ENCODE results near the gene IL5RA.

Gene IL5RA

DNA sequence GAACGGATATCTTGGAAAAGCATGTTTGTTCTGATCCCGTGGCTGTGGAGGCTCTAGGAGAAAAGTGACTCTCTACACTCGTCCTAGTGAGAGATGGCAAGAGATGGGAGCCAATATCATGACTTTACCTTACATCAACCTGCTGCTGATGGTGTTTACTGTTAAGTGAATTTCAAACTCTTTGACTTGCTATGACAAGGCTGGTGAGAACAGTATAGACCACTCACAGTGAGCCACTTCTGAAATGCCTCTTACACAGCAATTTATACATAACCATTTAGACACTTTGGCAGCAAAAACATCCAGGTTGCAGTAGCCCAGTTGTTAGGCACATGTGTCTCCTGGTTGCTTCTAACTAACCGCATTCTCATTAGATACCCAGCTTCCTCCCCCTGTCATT, 43.3 kb downstream of the IL5RA start:
- H3K27me3 Mint-ChIP-seq = no peaks in the 10 kb centered on the region
- H3K9me3 Mint-ChIP-seq = no peaks in the 10 kb centered on the region

DNA sequence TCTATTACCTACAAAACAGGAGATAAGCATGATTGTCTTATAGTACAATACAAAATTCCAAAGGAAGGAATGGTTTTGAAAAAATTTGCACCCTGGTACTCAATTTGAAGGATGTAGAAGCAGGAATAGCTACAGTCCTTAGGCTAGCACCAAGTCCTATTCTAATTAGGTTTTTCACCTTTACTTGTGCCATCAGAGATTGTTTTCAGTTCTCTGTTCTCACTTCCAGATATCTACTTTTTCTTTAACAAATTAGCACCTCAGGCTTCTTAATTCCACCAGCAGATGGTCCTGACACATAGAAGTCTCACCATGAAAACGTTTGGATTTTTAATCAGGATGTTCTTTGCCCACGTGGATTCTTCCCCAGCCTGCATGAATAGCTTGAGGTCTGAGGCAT, 43.8 kb downstream of the IL5RA start:
- Mint-ChIP-seq H3K27ac (no peak overlapping the region), H3K27me3 (no peaks in the 10 kb centered on the region), H3K9me3 (no peaks in the 10 kb centered on the region), H3K36me3 (ENCODE audit: low read depth) (no peaks in the 10 kb centered on the region), H3K4me1 (ENCODE audit: low read depth) (no peaks in the 10 kb centered on the region), H3K4me3 (no peak overlapping the region)
- intact Hi-C loops (cut with micrococcal nuclease) = no loop called here

More for the DNA sequence above, 43.3 kb downstream of the IL5RA start:
- H3K36me3 Mint-ChIP-seq (ENCODE audit: low read depth) = no peaks in the 10 kb centered on the region
- no peak overlapping the region for H3K4me3 Mint-ChIP-seq
- no peak overlapping the region for H3K27ac Mint-ChIP-seq
- H3K4me1 Mint-ChIP-seq (ENCODE audit: low read depth) = no peaks in the 10 kb centered on the region
- intact Hi-C loops (cut with micrococcal nuclease) = no loop called here

DNA sequence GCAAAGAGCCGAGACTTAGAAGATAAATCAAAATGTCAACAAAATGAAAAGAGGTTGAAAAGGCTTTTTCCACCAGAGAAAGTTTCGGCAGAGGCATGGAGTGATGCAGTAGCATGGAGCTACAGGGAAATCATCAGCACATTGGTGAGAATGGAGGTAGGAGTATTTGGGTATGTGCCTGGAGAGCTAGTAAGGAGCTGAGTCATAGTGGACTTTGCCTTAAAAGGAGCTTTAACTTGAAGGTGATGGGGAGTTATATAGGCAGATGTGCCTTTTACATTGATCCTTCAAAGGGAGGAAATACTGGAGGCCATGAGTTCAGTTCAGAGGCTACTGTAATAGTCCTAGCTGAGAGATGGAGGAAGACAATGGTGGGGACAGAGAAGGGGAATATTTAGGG, 44.3 kb downstream of the IL5RA start:
- Mint-ChIP-seq H3K36me3 (ENCODE audit: low read depth) (no peaks in the 10 kb centered on the region), H3K4me1 (ENCODE audit: low read depth) (no peaks in the 10 kb centered on the region), H3K27me3 (no peaks in the 10 kb centered on the region), H3K9me3 (no peaks in the 10 kb centered on the region), H3K4me3 (no peak overlapping the region), H3K27ac (no peak overlapping the region)
- intact Hi-C loops (cut with micrococcal nuclease) = no loop called here

DNA sequence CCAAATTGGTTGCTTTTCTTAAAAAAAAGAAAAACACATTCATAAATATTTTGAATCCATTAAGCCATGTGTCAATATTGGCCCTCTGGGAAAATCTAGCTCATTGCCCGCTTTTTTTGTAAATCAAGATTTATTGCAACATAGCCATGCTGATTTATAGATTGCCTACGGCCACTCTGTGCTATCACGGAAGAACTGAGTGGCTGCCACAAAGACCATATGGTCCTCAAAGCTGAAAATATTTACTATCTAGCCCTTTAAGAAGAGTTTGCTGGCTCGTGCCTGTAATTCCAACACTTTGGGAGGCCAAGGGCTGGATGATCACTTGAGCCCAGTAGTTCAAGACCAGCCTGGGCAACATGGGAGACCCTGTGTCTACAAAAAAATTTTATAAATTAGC, 45.9 kb downstream of the IL5RA start:
- no peaks in the 10 kb centered on the region for H3K36me3 Mint-ChIP-seq (ENCODE audit: low read depth)
- intact Hi-C loops (cut with micrococcal nuclease) = no loop called here
- H3K27ac Mint-ChIP-seq = no peak overlapping the region
- H3K9me3 Mint-ChIP-seq = no peaks in the 10 kb centered on the region
- no peak overlapping the region for H3K4me3 Mint-ChIP-seq
- H3K27me3 Mint-ChIP-seq = no peaks in the 10 kb centered on the region
- H3K4me1 Mint-ChIP-seq (ENCODE audit: low read depth) = no peaks in the 10 kb centered on the region

DNA sequence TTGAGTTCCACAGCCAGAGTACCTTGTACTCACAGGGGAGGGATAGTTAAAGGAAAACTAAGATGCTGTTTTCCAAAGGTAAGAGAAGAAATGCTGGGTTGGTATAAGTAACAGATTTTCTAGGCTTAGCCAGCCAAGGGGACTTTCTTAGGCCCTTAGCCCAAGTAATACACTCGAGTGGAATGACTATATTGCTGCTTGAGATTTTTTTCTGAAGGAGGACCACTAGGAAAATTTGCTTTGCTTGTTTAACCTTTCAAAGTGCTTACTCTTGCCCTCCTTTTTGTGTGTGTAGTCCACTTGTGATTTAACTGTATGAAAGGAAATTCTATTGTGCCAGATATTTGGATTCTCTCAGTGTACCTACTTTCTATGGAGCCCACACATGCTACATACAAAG, 50.5 kb downstream of the IL5RA start:
- Mint-ChIP-seq H3K27ac (no peak overlapping the region), H3K9me3 (no peaks in the 10 kb centered on the region), H3K36me3 (ENCODE audit: low read depth) (no peaks in the 10 kb centered on the region), H3K4me3 (no peak overlapping the region), H3K4me1 (ENCODE audit: low read depth) (no peaks in the 10 kb centered on the region), H3K27me3 (no peaks in the 10 kb centered on the region)
- intact Hi-C loops (cut with micrococcal nuclease) = no loop called here

DNA sequence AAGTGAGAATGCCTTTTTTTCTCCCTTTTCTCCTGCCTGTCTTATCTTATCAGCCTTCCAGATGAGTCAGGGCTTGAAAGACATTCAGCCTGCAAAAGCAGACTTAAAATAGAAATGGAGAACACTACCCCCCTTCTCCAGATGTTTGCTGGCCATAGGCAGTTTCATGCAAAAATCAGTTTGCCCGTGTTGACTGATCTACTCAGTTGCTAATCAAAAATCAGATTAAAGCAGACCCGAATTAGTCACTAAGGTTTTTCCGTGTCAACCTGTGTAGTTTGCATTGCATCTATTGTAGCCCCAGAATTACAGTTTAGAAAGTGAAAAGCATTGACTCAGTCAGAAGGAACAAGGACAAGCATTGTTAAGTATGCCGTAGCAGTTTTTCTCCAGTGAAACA, 56.2 kb downstream of the IL5RA start:
- H3K27me3 Mint-ChIP-seq = no peaks in the 10 kb centered on the region
- H3K27ac Mint-ChIP-seq = no peak overlapping the region
- H3K4me3 Mint-ChIP-seq = no peak overlapping the region
- intact Hi-C loops (cut with micrococcal nuclease) = no loop called here
- no peaks in the 10 kb centered on the region for H3K9me3 Mint-ChIP-seq
- H3K4me1 Mint-ChIP-seq (ENCODE audit: low read depth) = no peaks in the 10 kb centered on the region
- no peaks in the 10 kb centered on the region for H3K36me3 Mint-ChIP-seq (ENCODE audit: low read depth)

DNA sequence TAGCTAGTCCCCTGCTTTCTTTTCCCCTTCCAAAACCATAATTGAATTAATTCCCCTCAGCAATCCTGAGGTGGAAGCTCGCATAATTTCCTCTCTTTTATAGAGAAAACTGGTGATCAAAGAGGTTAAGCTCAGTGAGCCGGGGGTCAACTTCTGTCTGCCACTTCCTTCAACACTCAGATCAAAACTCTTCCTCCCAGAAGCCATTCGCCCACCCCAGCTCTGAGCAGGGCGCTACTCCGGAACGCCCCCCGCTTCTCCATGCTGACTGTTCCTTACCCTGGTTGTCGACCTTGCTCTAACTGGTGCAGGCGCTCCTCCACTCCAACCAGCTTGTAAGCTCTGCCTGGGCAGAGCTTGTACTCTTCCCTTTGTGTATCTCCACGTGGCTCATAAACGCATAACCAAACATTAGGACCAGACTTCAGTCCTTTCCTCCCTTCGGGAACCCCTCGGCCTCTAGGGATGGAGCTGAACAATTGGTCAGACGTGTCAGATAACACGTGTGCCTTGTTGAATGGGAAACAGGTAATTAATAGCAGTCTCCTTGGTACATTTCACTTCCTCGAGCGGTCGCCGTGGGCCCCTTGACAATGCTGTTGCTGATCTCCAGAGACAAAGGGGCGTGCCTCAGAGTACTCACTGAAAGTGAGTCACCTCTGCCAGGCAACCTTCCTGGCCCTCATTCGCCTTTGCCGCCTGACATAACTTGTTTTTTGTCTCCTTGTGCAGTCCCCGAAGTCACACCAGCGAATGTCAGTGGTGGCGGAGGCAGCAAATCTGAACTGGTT, 71.8 kb downstream of the IL5RA start:
- H3K27me3 Mint-ChIP-seq = no peaks in the 10 kb centered on the region
- intact Hi-C loops (cut with micrococcal nuclease) = no loop called here

DNA sequence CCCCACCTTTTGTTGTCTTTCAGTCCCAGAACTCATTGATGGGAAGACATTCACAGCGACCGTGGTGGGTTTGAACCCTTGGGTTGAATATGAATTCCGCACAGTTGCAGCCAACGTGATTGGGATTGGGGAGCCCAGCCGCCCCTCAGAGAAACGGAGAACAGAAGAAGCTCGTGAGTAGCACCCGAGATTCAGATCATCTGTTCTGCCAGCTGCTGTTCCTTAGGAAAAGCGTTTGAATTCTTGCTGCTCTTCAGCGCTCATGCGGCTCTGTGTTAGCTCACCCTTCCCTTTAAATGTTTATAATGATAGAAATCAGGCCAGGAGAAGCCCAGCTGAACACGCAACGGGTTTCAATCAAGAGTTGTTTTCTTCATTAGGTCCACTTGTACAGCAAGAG, 73.0 kb downstream of the IL5RA start:
- no peaks in the 10 kb centered on the region for H3K27me3 Mint-ChIP-seq
- no peaks in the 10 kb centered on the region for H3K36me3 Mint-ChIP-seq (ENCODE audit: low read depth)
- no peaks in the 10 kb centered on the region for H3K4me1 Mint-ChIP-seq (ENCODE audit: low read depth)
- H3K27ac Mint-ChIP-seq = no peak overlapping the region
- no peaks in the 10 kb centered on the region for H3K9me3 Mint-ChIP-seq
- intact Hi-C loops (cut with micrococcal nuclease) = no loop called here
- no peak overlapping the region for H3K4me3 Mint-ChIP-seq

More for the DNA sequence above, 71.8 kb downstream of the IL5RA start:
- no peaks in the 10 kb centered on the region for H3K4me1 Mint-ChIP-seq (ENCODE audit: low read depth)
- H3K9me3 Mint-ChIP-seq = no peaks in the 10 kb centered on the region
- H3K36me3 Mint-ChIP-seq (ENCODE audit: low read depth) = no peaks in the 10 kb centered on the region
- H3K27ac Mint-ChIP-seq = no peak overlapping the region
- no peak overlapping the region for H3K4me3 Mint-ChIP-seq

DNA sequence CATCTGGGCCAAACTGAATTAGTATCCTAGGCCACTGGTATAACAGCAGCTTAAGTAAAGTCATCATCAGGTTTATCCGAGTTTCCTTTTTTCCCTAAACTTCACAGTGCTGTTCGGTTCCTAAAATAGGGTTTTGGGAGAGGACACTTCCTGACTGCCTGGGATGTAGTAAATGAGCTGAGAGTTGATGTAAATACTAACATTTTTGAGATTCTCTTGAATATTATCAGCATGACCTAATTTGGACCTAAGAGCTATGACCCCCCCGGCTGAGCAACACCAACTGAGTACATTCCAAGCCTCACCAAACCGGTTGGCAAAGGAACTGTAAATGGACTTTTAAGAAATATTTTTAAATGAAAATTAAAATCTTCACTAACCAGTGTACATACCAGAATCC, 78.8 kb downstream of the IL5RA start:
- no peaks in the 10 kb centered on the region for H3K27me3 Mint-ChIP-seq
- no peaks in the 10 kb centered on the region for H3K9me3 Mint-ChIP-seq
- no peak overlapping the region for H3K4me3 Mint-ChIP-seq
- H3K4me1 Mint-ChIP-seq (ENCODE audit: low read depth) = no peaks in the 10 kb centered on the region
- intact Hi-C loops (cut with micrococcal nuclease) = no loop called here
- H3K27ac Mint-ChIP-seq = no peak overlapping the region
- H3K36me3 Mint-ChIP-seq (ENCODE audit: low read depth) = no peaks in the 10 kb centered on the region

DNA sequence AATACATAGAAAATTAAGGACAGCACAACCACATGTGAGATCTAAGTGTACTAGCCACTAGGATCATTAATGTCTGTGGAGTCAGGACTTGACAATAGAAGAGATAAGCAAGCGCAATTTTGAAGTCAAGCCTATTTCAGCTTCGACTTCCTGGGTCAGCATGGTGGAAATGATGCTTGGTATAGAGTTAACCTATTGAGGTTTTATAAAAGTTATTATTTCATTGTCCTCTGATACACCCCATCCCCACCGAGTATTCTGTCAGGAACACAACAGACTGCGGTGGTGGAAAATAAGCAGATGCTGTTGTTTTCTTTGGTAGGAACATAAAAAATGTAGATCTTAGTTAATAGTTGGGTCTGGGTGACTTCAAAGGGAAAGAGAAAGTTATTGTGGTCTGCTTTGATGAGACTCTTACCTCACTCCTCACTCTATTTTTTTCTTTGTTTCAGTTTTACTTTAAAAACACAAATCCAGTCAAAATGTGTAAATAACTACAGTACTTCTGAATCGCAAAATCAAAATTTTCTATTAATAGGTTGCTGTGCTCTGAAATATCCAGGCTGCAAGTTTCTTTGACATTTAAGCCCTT, 82.1 kb downstream of the IL5RA start:
- H3K4me1 Mint-ChIP-seq (ENCODE audit: low read depth) = no peaks in the 10 kb centered on the region
- H3K36me3 Mint-ChIP-seq (ENCODE audit: low read depth) = no peaks in the 10 kb centered on the region
- H3K27ac Mint-ChIP-seq = no peak overlapping the region
- H3K9me3 Mint-ChIP-seq = no peaks in the 10 kb centered on the region
- H3K4me3 Mint-ChIP-seq = no peak overlapping the region
- no peaks in the 10 kb centered on the region for H3K27me3 Mint-ChIP-seq
- intact Hi-C loops (cut with micrococcal nuclease) = no loop called here

DNA sequence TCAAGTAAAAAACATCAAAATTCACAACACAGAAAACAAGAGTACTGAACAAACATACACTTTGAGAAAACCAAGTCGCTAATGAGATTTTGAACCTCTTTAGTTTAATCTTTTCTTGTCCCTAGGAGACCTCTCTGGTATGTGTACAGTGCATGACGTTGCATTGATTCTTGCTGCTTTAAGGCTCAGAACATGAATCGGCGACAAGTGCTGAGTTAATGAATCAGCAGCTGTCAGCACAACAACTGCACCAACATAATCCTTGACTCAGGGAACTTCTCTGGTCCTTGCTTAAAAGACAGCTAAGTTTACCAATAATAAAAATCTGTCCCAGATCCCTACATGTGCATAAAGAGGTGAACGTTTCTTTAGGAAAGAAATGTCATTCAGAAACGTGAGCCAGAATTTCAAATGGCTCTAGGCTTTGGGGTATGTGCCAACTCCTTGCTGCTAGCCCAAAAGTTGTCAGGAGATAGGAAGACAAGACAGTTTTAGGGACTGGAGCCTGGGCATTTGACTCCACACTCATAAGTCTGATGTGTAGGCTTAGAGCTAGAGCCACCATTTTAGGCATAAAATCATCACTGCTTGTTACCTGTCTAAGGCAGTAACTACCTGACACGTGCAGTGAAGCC, 86.9 kb downstream of the IL5RA start:
- intact Hi-C loops (cut with micrococcal nuclease) = no loop called here

DNA sequence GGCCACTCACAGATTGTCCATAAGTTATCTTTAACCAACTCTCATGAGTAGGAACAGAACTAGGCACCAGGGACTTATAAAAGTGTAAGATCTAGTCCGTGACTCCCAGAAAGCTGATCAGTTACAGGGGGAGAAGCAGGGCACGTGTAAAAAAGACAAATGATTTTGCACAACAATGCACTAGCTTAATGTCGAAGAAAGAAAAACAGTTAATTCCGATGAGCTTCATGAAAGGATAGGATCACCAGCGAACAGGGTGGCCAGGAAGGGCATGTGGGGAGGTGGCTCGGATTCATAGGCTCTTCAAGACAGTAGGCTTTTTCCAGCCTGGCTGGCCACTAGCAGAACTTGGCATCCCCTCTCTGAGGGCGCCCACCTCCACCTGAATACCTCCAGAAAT, 90.0 kb downstream of the IL5RA start:
- Mint-ChIP-seq H3K9me3 (no peaks in the 10 kb centered on the region), H3K4me3 (no peak overlapping the region), H3K36me3 (ENCODE audit: low read depth) (no peaks in the 10 kb centered on the region), H3K27me3 (no peaks in the 10 kb centered on the region), H3K4me1 (ENCODE audit: low read depth) (no peaks in the 10 kb centered on the region), H3K27ac (no peak overlapping the region)
- intact Hi-C loops (cut with micrococcal nuclease) = no loop called here

More for the DNA sequence above, 86.9 kb downstream of the IL5RA start:
- Mint-ChIP-seq H3K27ac (no peak overlapping the region), H3K9me3 (no peaks in the 10 kb centered on the region), H3K4me1 (ENCODE audit: low read depth) (no peaks in the 10 kb centered on the region), H3K27me3 (no peaks in the 10 kb centered on the region), H3K4me3 (no peak overlapping the region), H3K36me3 (ENCODE audit: low read depth) (no peaks in the 10 kb centered on the region)

Data from dendritic cell treated with granulocyte-macrophage colony-stimulating factor and Interleukin-4, amounts not matched to agents 40 ng/mL and 50 ng/mL, for 4 days (primary cell).